Spleen (tissue), 11 donors: ENCODE data around the gene CCSAP. TPM values are rescaled to one million over a fixed set of nuclear protein-coding genes. Genes with fewer than 3 reads are reported as not detected.

Source experiments
- DNase-seq: peaks from one replicate; pipeline ENCODE4 v3.0.0-alpha.2; 2020
- H3K27ac ChIP-seq, 8 donors: fragments of 200-600 bp; sonication (generic) in 7 of 8; 1 replicate in 4 of 8; 2 replicates in 4 of 8; pipeline versions ENCODE4 v1.5.0 to v1.8.0; 2016 to 2021; ENCODE audit warnings: inconsistent platforms in 4 of 8, mild to moderate bottlenecking in 4 of 8, moderate library complexity in 1 of 8
- H3K27me3 ChIP-seq, 7 donors: fragments of 200-600 bp; sonication (generic) in 6 of 7; replicated peaks in 1 of 7; 1 replicate in 4 of 7; 2 replicates in 3 of 7; pipeline versions ENCODE4 v1.5.0 to v1.8.0; 2016 to 2021; ENCODE audit warnings: inconsistent platforms in 3 of 7, mild to moderate bottlenecking in 1 of 7
- H3K36me3 ChIP-seq, 6 donors: fragments of 200-600 bp; sonication (generic) in 5 of 6; 1 replicate in 4 of 6; 2 replicates in 2 of 6; pipeline versions ENCODE4 v1.5.0 to v1.8.0; 2016 to 2021; ENCODE audit warnings: inconsistent platforms in 2 of 6
- H3K4me1 ChIP-seq, 6 donors: fragments of 200-600 bp; sonication (generic) in 5 of 6; 1 replicate in 3 of 6; 2 replicates in 3 of 6; pipeline versions ENCODE4 v1.5.0 to v1.8.0; 2016 to 2021; ENCODE audit warnings: inconsistent platforms in 3 of 6
- H3K4me3 ChIP-seq, 8 donors: fragments of 200-600 bp; sonication (generic) in 7 of 8; 1 replicate in 4 of 8; 2 replicates in 4 of 8; pipeline versions ENCODE4 v1.5.0 to v1.8.0; 2016 to 2021; ENCODE audit warnings: inconsistent platforms in 4 of 8, mild to moderate bottlenecking in 4 of 8, moderate library complexity in 2 of 8
- H3K9me3 ChIP-seq, 8 donors: fragments of 200-600 bp; sonication (generic) in 7 of 8; 1 replicate in 4 of 8; 2 replicates in 4 of 8; pipeline versions ENCODE4 v1.5.0 to v1.8.0; 2016 to 2021; ENCODE audit warnings: inconsistent platforms in 4 of 8
- POLR2A ChIP-seq, 3 donors: fragments of 450-650 bp; IDR thresholded peaks; one replicate each; pipeline ENCODE4 v1.5.1; 2017; ENCODE audit warnings: antibody characterized with exemption in 3 of 3, mild to moderate bottlenecking in 1 of 3
- POLR2AphosphoS5 ChIP-seq, 3 donors: sonication (generic); formaldehyde crosslinking; IDR thresholded peaks; one replicate each; pipeline ENCODE4 v1.5.1; 2017; ENCODE audit warnings: antibody characterized with exemption in 3 of 3
- WGBS, 5 donors: extraction: QIAGEN DNeasy Blood & Tissue Kit in 3 of 5; methylation state at CpG; one replicate each; pipeline versions ENCODE4 v1.1.5 to v1.1.7; 2013 to 2018; 5-methylcytosine and 5-hydroxymethylcytosine counted together
- intact Hi-C: fragments of 100-400 bp; cut with DNase I; formaldehyde crosslinking; loops from one replicate; pipeline ENCODE4 v1.15.0; 2023; ENCODE audit warnings: low total_unique reads
- polyA plus RNA-seq, 3 donors: library from polyadenylated mRNA; stranded (reverse); fragments of 200-250 nt; gene quantifications; one replicate each; pipeline ENCODE4 v1.2.1, GENCODE V29; 2013
- total RNA-seq, 7 donors: library from RNA; depleted of rRNA in 3 of 7; stranded (reverse); fragments of >200 nt in 3 of 7; fragmentation: NEBNext Ultra II Directional in 4 of 7; extraction: Animal tissue kit (Norgen Biotek cat#: 25700) in 4 of 7; gene quantifications; one replicate each; pipeline versions ENCODE4 v1.1.0 to v1.2.1, GENCODE V29; 2016 to 2021
- TF ChIP-seq, protein P1 (sequence below), 11 experiments: fragments of 200-600 bp in 7 of 11; fragments of 450-650 bp in 4 of 11; sonication (generic) in 4 of 11; IDR thresholded peaks in 8 of 11; conservative IDR thresholded peaks in 3 of 11; 1 replicate in 7 of 11; 2 replicates in 4 of 11; pipeline versions ENCODE4 v1.4.0 to v1.8.0; 2016 to 2021; ENCODE audit warnings: antibody characterized with exemption in 11 of 11, inconsistent platforms in 4 of 11, mild to moderate bottlenecking in 1 of 11
- donor health status: healthy with polysubstance abuse.
- donor health status: DM: no; HTN: no; CAD: no; lungs with moderate emphysema.
- donor health status: DM: no; HTN: no; CAD: no.
- donor health status: Bipolar disorder and iron deficiency.
- donor health status: healthy.
- donor health status: DM: no; HTN: no; CAD: no.
- donor health status: DM: yes; HTN: yes; CAD: no.

The CCSAP gene
- total and polyA plus RNA-seq, 10 donors: 2.1 to 11.4 (median 8.8) TPM

DNA sequence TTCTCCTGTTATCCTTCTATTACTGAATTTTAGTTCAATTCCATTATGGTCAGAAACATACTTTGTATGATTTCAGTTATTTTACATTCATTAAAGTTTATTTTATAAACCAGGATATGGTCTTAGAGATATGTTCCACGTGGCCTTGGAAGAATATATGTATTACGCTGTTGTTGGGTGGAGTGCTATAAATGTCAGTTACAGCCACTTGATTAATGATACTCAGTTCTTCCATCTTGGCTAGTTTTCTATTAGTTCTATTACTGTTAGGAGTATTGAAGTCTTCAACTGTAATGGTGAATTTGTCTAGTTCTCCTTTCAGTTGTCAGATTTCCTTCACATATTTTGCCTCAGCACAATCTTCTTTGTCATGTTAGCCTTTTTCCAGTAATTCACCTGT lies 26.7 kb downstream of the CCSAP start:
- Histone ChIP-seq H3K9me3 (no peaks in the 10 kb centered on the region), H3K27ac (no peak overlapping the region), H3K4me3 (no peak overlapping the region), H3K27me3 (no peaks in the 10 kb centered on the region), H3K36me3 (peaks cover 0 to 52% (median 9%) of the 10 kb centered on the region in 6 donors), H3K4me1 (no peaks in the 10 kb centered on the region)
- TF ChIP-seq POLR2A (IDR thresholded peaks at IDR 0.05): no peak
- TF ChIP-seq POLR2AphosphoS5 (IDR thresholded peaks at IDR 0.05): no peak
- TF ChIP-seq, protein P1, sequence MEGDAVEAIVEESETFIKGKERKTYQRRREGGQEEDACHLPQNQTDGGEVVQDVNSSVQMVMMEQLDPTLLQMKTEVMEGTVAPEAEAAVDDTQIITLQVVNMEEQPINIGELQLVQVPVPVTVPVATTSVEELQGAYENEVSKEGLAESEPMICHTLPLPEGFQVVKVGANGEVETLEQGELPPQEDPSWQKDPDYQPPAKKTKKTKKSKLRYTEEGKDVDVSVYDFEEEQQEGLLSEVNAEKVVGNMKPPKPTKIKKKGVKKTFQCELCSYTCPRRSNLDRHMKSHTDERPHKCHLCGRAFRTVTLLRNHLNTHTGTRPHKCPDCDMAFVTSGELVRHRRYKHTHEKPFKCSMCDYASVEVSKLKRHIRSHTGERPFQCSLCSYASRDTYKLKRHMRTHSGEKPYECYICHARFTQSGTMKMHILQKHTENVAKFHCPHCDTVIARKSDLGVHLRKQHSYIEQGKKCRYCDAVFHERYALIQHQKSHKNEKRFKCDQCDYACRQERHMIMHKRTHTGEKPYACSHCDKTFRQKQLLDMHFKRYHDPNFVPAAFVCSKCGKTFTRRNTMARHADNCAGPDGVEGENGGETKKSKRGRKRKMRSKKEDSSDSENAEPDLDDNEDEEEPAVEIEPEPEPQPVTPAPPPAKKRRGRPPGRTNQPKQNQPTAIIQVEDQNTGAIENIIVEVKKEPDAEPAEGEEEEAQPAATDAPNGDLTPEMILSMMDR (IDR thresholded peaks at IDR 0.05 in 8 of 11, conservative IDR thresholded peaks at IDR 0.05 in 3 of 11): no peak
- intact Hi-C loops: no loop called here
- DNase-seq: no peak
- WGBS, 5 donors: 72 to 94% (median 77%) methylated on average over 2 of the region's 2 CpGs

DNA sequence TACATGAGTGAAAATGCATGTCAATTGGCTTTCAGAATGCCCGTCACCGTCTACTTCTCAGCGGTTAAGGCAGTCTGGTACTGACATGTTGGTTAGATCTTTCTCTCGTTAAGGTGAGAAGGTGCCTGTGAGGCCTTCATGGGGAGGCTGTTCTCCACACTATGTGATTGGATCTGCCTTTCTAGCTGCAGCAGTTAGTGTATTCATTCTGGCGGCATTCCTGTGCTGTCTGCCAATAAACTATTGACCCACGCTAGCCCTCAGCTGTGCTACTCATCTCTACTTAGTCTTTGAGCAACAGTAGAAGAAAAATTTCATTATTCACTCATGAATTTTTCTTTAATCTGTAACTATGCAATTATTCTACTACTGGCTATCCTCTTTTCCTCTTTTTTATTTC lies 32.0 kb downstream of the CCSAP start:
- Histone ChIP-seq H3K4me1 (no peaks in the 10 kb centered on the region), H3K36me3 (peaks cover 0 to 71% (median 13%) of the 10 kb centered on the region in 6 donors), H3K4me3 (no peak overlapping the region), H3K27ac (no peak overlapping the region), H3K9me3 (no peaks in the 10 kb centered on the region), H3K27me3 (no peaks in the 10 kb centered on the region)
- intact Hi-C loops: no loop called here
- TF ChIP-seq POLR2AphosphoS5 (IDR thresholded peaks at IDR 0.05) (no peak), POLR2A (IDR thresholded peaks at IDR 0.05) (no peak)
- TF ChIP-seq, protein P1 (IDR thresholded peaks at IDR 0.05 in 8 of 11, conservative IDR thresholded peaks at IDR 0.05 in 3 of 11): no peak
- no peak for DNase-seq
- WGBS, 5 donors: 92 to 95% (median 93%) methylated on average over 6 of the region's 6 CpGs

DNA sequence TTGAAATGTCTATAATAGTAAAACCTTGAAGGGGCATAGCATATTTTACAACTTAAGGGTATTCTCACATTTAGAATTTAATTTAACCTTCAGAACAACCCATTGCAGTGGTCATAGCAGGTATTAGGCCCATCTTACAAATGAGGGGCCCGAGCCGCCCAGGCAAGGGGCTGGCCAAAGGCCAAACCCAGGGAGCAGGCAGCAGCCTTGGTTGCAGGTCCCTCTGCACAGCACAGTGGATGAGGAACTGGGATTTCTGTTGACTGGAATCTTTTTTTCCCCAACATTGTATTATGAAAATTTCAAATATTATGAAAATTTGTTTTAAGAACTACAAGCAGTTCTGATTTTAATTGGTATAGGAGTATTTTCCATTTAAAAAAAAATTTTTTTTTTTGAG lies 33.2 kb downstream of the CCSAP start:
- no peak for DNase-seq
- H3K9me3 ChIP-seq: no peaks in the 10 kb centered on the region
- peaks cover 0 to 82% (median 13%) of the 10 kb centered on the region in 6 donors for H3K36me3 ChIP-seq
- TF ChIP-seq, protein P1 (IDR thresholded peaks at IDR 0.05 in 8 of 11, conservative IDR thresholded peaks at IDR 0.05 in 3 of 11): no peak
- TF ChIP-seq POLR2A (IDR thresholded peaks at IDR 0.05) (no peak), POLR2AphosphoS5 (IDR thresholded peaks at IDR 0.05) (no peak)
- 92 to 100% (median 95%) methylated on average over 2 of the region's 2 CpGs for WGBS, 5 donors
- no peak overlapping the region for H3K27ac ChIP-seq
- H3K4me3 ChIP-seq: no peak overlapping the region
- H3K4me1 ChIP-seq: no peaks in the 10 kb centered on the region
- intact Hi-C loops: no loop called here
- H3K27me3 ChIP-seq: no peaks in the 10 kb centered on the region

DNA sequence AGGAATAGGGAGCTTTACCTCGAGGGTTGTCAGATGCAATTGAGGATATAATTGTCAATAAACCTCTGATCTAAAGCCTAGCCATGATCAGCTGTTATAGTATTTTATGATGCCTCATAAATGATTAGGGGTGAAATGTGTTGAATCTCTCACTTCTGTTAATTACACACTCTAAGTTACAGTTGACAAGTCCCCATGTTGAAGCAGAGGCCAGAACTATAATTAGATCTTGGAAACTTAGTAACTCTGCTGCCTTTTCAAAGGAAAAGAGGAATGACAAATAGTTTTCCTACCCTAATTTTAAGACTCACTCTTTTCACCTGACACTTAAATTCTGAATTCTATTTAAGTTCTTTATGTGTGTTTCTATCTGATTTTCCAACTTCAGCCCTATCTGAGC lies 33.8 kb downstream of the CCSAP start:
- Histone ChIP-seq H3K4me3 (no peak overlapping the region), H3K27ac (no peak overlapping the region), H3K27me3 (no peaks in the 10 kb centered on the region), H3K9me3 (no peaks in the 10 kb centered on the region), H3K36me3 (peaks cover 0 to 88% (median 17%) of the 10 kb centered on the region in 6 donors), H3K4me1 (no peaks in the 10 kb centered on the region)
- TF ChIP-seq POLR2AphosphoS5 (IDR thresholded peaks at IDR 0.05) (no peak), POLR2A (IDR thresholded peaks at IDR 0.05) (no peak)
- TF ChIP-seq, protein P1 (IDR thresholded peaks at IDR 0.05 in 8 of 11, conservative IDR thresholded peaks at IDR 0.05 in 3 of 11): no peak
- intact Hi-C loops: no loop called here
- WGBS, 5 donors: 82 to 97% (median 87%) methylated on average over 1 of the region's 1 CpG
- no peak for DNase-seq
